Measurements from ENCODE around the gene RPTOR. TPM values are rescaled to one million over a fixed set of nuclear protein-coding genes. Genes with fewer than 3 reads are reported as not detected.

The RPTOR gene
- total and polyA plus RNA-seq, 10 of the 15 experiments (the other 5 are each of a cell fraction or from before 2014, with no cell fraction given), result 0.18 to 32.1 (median 7.8) TPM

GRCh38 chr17:80520810-80521455 lies 23.7 kb upstream of the RPTOR start (continued):
- TF ChIP-seq E4F1 (IDR thresholded peaks at IDR 0.05; ENCODE audit: borderline replicate concordance, partially characterized antibody), result no peak
- no peak for TF ChIP-seq TCF7 (IDR thresholded peaks at IDR 0.05; ENCODE audit: borderline replicate concordance)
- TF ChIP-seq SUPT20H (IDR thresholded peaks at IDR 0.05; ENCODE audit: borderline replicate concordance, control insufficient read depth, low read depth, low read length), result no peak
- TF ChIP-seq PAX5 (IDR thresholded peaks at IDR 0.05; ENCODE audit: borderline replicate concordance, low read depth, low read length), result no peak
- no peak for TF ChIP-seq PKNOX1 (IDR thresholded peaks at IDR 0.05)
- no peak for TF ChIP-seq SIN3A (IDR thresholded peaks at IDR 0.05; ENCODE audit: low read depth, low read length)
- no peak for TF ChIP-seq RAD21 (IDR thresholded peaks at IDR 0.05; ENCODE audit: insufficient read depth, low read depth, low read length)
- no peak for TF ChIP-seq CEBPB (IDR thresholded peaks at IDR 0.05; ENCODE audit: borderline replicate concordance in 1 of 2, low read depth in 2 of 2, low read length in 2 of 2)
- no peak for TF ChIP-seq GABPA (IDR thresholded peaks at IDR 0.05; ENCODE audit: low read depth)
- TF ChIP-seq RCOR1 (conservative IDR thresholded peaks at IDR 0.05; ENCODE audit: low read depth, low read length), result no peak
- no peak for TF ChIP-seq TARDBP (IDR thresholded peaks at IDR 0.05; ENCODE audit: borderline replicate concordance)
- no peak for TF ChIP-seq CEBPZ (IDR thresholded peaks at IDR 0.05; ENCODE audit: low read depth, low read length)
- no peak for TF ChIP-seq BHLHE40 (IDR thresholded peaks at IDR 0.05; ENCODE audit: borderline replicate concordance in 1 of 2, low read depth in 2 of 2, low read length in 1 of 2)
- no peak for TF ChIP-seq ELK1 (IDR thresholded peaks at IDR 0.05; ENCODE audit: low read depth, low read length)
